HG03571 (cell line): ENCODE data around the gene DLL4.
"Not testable (repeated sequence)": the region's sequence is repeated elsewhere in the genome, so short reads cannot be mapped to it uniquely, and the experiment has no call there.

ENCODE experiments used
- ATAC-seq: cut with Tn5 transposase; IDR thresholded peaks from one replicate; pipeline ENCODE4 v1.9.1; 2021; ENCODE audit not compliant: unreplicated experiment

Gene DLL4

DNA sequence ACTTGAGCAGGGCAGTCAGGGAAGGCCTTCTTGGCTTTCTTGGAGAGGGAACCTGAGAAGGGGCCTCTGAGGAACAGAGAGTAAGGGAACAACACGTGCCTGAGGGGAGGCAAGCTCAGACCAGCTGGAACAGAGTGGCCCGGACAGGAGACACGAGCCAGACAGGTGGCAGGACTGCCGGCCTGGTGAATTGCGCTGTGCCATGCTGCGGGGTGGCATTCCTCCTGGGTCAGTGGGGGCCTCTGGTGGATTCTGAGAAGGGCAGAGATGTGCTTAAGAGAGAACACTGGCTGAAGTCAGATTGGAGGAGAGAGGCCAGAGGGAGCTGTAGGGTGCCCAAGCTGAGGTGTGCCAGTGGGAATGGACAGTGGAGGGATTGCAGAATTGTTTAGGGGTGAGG is 29.0 kb downstream of the DLL4 start:
- ATAC-seq = no peak

- no peak for ATAC-seq
Observed at GRCh38 chr15:40958723-40959122, 29.6 kb downstream of the DLL4 start.

DNA sequence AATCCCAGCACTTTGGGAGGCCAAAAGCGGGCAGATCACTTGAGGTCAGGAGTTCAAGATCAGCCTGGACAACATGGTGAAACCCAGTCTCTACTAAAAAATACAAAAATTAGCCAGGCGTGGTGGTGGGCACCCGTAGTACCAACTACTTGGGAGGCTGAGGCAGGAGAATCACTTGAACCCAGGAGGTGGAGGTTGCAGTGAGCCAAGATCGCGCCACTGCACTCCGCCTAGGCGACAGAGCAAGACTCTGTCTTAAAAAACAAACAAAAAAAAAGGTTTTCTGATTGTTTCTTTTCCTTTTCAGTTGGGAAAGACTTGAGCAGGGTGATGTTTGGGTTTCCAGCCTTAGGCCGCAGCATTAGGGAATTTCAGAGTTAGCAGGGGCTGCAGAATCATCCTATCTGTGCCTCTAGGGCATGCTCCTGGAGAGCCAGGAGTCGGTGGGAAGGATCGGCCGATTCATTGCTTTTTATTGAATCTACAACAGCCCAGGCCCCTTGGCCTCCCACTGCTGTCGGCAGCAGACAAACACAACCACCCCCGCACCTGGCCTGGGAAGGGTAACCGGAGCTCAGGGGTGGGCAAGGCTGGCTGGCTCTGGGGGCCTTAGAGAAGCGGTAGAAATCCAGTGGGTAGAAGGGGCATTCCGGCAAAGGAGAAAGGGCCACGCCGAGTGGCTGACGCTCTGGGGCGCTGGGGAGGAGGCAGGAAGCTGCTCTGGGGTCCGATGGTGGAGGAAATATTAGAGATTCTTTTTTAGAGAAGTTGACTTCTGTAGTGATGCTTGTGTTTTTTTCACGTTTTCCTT is 30.4 kb downstream of the DLL4 start:
- ATAC-seq = no peak

GRCh38 chr15:40960151-40960885 is 31.2 kb downstream of the DLL4 start:
- ATAC-seq = no peak

- ATAC-seq = no peak
Observed at GRCh38 chr15:40960925-40961324, 31.8 kb downstream of the DLL4 start.

DNA sequence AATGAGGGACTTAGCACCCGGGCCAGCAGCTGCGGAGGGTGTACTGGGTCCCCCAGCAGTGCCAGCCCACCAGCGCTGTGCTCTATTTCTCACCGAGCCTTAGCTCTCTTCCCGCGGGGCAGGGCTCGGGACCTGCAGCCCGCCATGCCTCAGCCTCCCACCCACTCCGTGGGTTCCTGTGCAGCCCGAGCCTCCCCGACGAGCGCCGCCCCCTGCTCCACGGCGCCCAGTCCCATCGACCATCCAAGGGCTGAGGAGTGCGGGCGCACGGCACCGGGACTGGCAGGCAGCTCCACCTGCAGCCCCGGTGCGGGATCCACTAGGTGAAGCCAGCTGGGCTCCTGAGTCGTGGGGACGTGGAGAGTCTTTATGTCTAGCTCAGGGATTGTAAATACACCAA is 32.6 kb downstream of the DLL4 start:
- ATAC-seq = not testable (repeated sequence)

DNA sequence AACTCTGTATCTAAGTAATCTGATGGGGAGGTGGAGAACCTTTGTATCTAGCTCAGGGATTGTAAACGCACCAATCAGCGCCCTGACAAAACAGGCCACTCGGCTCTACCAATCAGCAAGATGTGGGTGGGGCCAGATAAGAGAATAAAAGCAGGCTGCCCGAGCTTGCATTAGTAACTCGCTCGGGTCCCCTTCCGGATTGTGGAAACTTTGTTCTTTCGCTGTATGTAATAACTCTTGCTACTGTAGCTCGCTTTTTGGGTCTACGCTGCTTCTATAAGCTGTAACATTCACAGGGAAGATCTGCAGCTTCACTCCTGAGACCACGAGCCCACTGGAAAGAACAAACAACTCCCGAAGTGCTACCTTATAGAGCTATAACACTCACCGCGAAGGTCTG is 33.2 kb downstream of the DLL4 start:
- not testable (repeated sequence) for ATAC-seq

DNA sequence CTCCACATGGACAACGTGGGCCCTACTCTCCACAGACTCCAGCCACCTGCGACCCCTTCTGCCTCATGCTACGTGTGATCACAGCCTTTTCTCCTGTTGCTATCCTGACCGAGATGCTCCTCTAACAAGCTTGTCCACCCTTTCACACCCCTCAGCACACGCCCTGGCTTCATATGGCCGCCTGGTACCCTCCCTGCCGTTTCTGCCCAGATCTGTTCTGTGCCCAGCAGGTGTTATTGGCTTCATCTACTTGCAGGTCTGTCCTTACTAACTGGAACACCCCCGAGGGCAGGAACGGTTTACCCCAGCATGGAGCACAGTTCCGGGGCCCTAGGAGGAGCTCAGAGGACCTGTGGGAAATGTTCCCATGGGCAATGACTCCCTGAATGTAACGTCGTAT is 34.1 kb downstream of the DLL4 start:
- no peak for ATAC-seq

DNA sequence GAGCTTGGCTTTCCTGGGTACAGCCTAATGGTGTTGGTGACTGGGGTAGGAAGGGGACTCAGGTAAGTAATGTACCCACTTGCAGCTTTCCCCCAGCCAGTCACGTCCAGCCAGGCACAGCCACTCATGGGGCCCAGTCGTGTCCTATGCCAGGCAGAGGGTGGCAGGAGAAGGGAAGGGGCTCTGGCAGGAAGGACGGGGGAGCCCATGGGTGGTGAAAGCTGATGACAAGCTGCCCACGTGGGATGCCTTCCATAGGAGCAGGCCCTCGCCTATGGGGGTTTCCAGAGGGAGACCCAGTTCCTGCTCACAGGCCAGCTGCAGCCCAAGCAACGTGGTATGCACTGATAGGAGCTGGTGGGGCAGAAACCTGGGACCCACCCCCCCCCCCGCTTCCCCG is 34.9 kb downstream of the DLL4 start:
- no peak for ATAC-seq

GRCh38 chr15:40964634-40965033 is 35.5 kb downstream of the DLL4 start:
- no peak for ATAC-seq

- ATAC-seq = no peak
Observed at GRCh38 chr15:40968290-40969085, 39.3 kb downstream of the DLL4 start.

DNA sequence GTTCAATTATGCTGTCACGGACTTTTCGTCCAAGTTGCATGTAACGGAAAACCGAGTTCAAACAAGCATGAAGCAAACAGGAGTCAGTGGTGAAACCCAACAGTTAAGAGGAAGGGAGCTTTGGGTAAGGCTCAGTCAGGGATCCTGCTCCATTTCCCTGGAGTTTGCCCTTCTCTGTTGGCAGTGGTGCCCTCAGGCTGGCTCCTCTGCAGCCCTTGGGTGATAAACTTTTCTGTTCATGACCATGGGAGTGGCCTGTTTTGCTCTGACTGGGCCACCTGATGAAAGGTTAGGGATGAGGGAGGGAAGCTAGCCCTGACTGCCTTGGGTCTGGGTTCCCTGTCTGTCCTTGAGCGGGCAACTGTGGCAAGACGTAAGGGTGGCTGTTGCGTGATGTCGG is 40.2 kb downstream of the DLL4 start:
- no peak for ATAC-seq

- no peak for ATAC-seq
Observed at GRCh38 chr15:40974879-40975278, 45.7 kb downstream of the DLL4 start.

DNA sequence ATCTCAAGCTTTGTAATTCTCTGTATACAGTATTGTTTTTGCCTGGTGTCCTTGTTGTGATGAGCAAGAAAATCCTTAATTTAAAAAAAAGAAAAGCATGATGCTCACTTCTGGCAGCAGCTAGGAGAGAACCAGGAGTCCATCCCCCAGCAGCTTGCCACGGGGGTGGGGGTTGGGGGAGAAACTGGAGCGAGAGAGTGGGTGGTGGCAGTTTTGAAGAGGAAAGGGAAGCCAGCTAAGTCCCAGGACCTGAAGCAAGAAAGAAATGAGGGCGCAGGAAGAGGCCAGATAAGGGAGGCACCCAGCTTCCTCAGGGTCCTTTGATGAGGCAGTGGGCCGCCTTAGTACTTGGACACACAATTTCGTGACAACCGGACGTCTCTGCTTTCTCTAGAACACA is 47.7 kb downstream of the DLL4 start:
- no peak for ATAC-seq

DNA sequence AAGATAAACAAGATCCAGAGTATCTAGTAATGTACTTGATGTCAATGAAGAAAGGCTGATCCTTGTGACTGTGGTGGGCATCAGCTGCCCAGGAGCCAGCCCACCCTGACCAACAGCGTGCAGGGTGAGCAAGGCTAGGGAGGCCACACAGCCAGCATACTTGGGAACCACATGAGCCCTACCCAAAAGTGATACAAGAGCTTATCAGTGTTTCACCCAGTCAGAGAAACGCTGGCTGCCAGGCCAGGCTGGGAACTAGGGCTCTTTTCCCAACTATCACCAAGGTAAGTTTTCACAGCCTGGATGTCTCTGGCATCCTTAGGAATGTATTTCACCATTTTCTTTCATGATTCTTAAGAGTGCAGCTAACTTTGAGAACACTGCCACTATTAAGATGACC is 49.0 kb downstream of the DLL4 start:
- ATAC-seq = no peak

DNA sequence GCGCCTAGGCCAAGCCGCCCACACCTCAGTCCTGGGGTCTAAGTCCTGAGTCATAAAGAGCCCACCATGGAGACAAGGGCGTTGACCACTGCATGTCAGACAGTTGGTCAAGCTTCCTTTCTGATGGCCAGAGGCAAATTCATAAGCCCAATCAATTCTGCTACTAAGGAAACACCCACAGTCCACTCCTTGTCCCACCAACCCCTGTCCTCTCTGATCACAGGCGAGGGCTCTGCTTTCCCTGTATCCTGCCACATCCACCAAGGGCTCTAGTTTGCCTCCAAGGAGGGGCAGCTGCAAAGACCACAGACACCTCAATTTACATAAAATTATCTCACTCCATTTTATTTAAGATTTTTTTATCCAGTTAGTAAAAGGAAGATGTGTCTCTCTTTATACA is 49.4 kb downstream of the DLL4 start:
- no peak for ATAC-seq

GRCh38 chr15:40981186-40981585 is 52.0 kb downstream of the DLL4 start:
- no peak for ATAC-seq

GRCh38 chr15:40982855-40983254 is 53.7 kb downstream of the DLL4 start:
- ATAC-seq = no peak

- no peak for ATAC-seq
Observed at GRCh38 chr15:40984406-40984805, 55.3 kb downstream of the DLL4 start.

- ATAC-seq = no peak
Observed at GRCh38 chr15:40984964-40985363, 55.8 kb downstream of the DLL4 start.

DNA sequence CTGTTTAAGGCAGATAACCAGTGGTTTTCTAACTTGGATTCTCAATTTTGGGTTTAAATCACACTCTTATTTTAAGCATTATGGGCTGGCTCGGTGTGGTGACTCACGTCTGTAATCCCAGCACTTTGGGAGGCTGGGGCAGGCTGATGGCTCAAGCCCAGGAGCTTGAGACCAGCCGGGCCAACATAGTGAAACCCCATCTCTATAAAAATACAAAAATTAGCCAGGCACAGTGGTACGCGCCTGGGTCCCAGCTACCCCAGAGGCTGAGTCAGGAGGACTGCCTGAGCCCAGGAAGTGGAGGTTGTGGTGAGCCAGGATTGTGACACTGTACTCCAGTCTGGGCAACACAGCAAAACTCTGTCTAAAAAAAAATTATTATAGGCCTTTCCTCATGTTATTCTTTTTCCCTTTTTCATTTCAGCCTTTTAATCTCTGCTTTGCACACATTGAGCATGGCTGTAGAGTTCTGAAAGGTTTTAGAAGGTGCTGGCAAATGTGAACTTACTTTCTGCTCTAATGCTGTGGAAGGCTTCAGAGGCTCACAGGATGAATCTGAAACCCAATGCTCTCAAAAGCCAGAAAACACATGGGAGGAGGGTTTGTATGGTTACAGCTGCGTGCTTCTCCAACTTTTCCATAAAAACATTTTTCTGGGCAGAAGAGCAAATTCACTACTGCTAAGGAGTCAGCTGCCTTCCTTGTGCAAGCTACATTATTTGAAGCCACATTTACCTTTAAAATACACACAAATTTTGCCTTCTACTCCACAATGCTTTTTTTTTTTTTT is 56.6 kb downstream of the DLL4 start:
- no peak for ATAC-seq
